Hepatocyte (in vitro differentiated cells): ENCODE measurements around the gene ATP6V0A1. TPM values are rescaled to one million over a fixed set of nuclear protein-coding genes. Genes with fewer than 3 reads are reported as not detected.

Source experiments
- DNase-seq: peaks from one replicate; pipeline ENCODE4 v3.0.0-alpha.2; 2016; ENCODE audit warnings: low spot score
- H2AFZ ChIP-seq: fragments of 200-600 bp; sonication (generic); 2 replicates; pipeline ENCODE4 v1.6.0; 2016; ENCODE audit warnings: antibody characterized with exemption, mild to moderate bottlenecking
- H3K27ac ChIP-seq: fragments of 200-600 bp; sonication (generic); 2 replicates; pipeline ENCODE4 v1.5.1; 2016; ENCODE audit warnings: mild to moderate bottlenecking
- H3K27me3 ChIP-seq: fragments of 200-600 bp; sonication (generic); 2 replicates; pipeline ENCODE4 v1.6.1; 2016
- H3K36me3 ChIP-seq: fragments of 200-600 bp; sonication (generic); replicated peaks from 2 replicates; pipeline ENCODE4 v1.5.1; 2016; ENCODE audit warnings: low read depth; ENCODE audit not compliant: insufficient read depth
- H3K4me1 ChIP-seq: fragments of 200-600 bp; sonication (generic); 2 replicates; pipeline ENCODE4 v1.5.1; 2016; ENCODE audit warnings: mild to moderate bottlenecking, moderate library complexity; ENCODE audit not compliant: insufficient read depth
- H3K4me2 ChIP-seq: fragments of 200-600 bp; sonication (generic); 2 replicates; pipeline ENCODE4 v1.6.0; 2016
- H3K4me3 ChIP-seq: fragments of 200-600 bp; sonication (generic); 2 replicates; pipeline ENCODE4 v1.5.1; 2016; ENCODE audit warnings: mild to moderate bottlenecking
- H3K79me2 ChIP-seq: fragments of 200-600 bp; sonication (generic); 2 replicates; pipeline ENCODE4 v1.6.0; 2017; ENCODE audit warnings: mild to moderate bottlenecking
- H3K9me2 ChIP-seq: fragments of 200-600 bp; sonication (generic); replicated peaks from 2 replicates; pipeline ENCODE4 v1.6.0; 2017; ENCODE audit warnings: mild to moderate bottlenecking; ENCODE audit not compliant: insufficient read depth
- H3K9me3 ChIP-seq: fragments of 200-600 bp; sonication (generic); 2 replicates; pipeline ENCODE4 v1.5.1; 2016; ENCODE audit warnings: low read depth, mild to moderate bottlenecking
- H4K20me1 ChIP-seq: fragments of 200-600 bp; sonication (generic); 2 replicates; pipeline ENCODE4 v1.6.0; 2016; ENCODE audit warnings: mild to moderate bottlenecking; ENCODE audit not compliant: insufficient read depth, poor library complexity, severe bottlenecking
- CTCF ChIP-seq: fragments of 200-600 bp; sonication (generic); IDR thresholded peaks from 2 replicates; pipeline ENCODE4 v1.5.1; 2016; ENCODE audit warnings: antibody characterized with exemption, mild to moderate bottlenecking; ENCODE audit not compliant: poor library complexity
- EZH2 ChIP-seq: fragments of 200-600 bp; sonication (generic); IDR thresholded peaks from 2 replicates; pipeline ENCODE4 v1.6.1; 2016; ENCODE audit warnings: antibody characterized with exemption, mild to moderate bottlenecking, borderline replicate concordance
- EZH2phosphoT487 ChIP-seq: fragments of 200-600 bp; sonication (generic); IDR thresholded peaks from one replicate; pipeline ENCODE4 v1.6.1; 2018; ENCODE audit warnings: antibody characterized with exemption, mild to moderate bottlenecking, low read depth, moderate library complexity; ENCODE audit not compliant: unreplicated experiment, severe bottlenecking
- WGBS: methylation state at CpG from one replicate; pipeline ENCODE4 v1.1.6; 2016; ENCODE audit warnings: low lambda C conversion rate; ENCODE audit errors: missing lambda C conversion rate; 5-methylcytosine and 5-hydroxymethylcytosine counted together
- polyA plus RNA-seq: library from polyadenylated mRNA; unstranded; fragments of >200 nt; fragmentation: Nextera tagmentation; extraction: Ambion mirVana; gene quantifications from 2 replicates; pipeline ENCODE4 v1.2.1, GENCODE V29; 2016
- total RNA-seq: library from RNA; depleted of rRNA; stranded (reverse); fragments of >200 nt; gene quantifications from 2 replicates; pipeline ENCODE4 v1.2.3, GENCODE V29; 2014

ATP6V0A1 gene
- total and polyA plus RNA-seq, 2 experiments from 2014 or later: 63.4 to 71.4 TPM

DNA sequence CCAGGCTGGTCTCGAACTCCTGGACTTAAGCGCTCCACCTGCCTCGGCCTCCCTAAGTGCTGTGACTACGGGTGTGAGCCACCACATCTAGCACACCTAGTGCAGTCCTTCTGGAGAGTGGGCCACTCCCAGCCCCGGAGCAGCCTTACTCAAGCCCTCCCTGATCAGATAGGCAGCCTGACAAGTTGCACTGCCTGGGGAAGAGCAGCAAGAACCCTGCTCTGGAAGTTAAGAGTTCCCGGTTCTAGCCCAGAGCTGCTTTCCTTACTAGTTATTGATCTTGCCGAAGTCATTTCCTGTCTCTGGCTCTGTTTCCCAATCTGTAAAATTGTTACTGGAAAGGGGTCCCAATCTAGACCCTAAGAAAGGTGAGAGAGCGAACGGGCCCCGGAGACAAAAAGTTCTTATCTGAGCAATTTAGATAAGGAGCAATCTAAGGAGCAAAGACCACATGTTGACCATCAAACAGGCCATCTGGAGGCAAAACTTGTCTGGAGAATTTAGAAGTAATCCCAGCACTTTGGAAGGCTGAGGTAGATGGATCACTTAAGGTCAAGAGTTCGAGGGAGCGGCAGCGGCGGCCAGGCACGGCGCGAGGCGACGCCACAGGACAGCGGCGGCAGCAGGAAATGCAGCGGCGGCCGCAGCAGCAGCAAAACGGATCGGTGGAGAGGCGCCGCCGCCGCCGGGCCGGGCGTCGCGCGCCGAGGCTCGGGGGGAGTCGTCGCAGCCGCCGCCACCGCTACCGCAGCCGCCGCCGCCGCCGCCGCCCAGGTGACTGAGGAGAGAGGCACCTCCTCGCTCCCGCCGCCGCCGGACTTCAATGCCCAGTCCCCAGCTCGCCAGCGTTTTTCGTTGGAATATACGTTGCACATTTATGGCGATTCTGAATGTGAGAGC lies 73.0 kb downstream of the ATP6V0A1 start:
- Histone ChIP-seq H3K36me3 (no peaks in the 10 kb centered on the region), H4K20me1 (no peaks in the 10 kb centered on the region), H3K4me2 (peak overlapping the region; percentile 79), H3K27ac (peak overlapping the region; percentile 83), H3K9me3 (no peaks in the 10 kb centered on the region), H3K27me3 (no peaks in the 10 kb centered on the region), H2AFZ (no peak overlapping the region), H3K4me1 (peaks cover 30% of the 10 kb centered on the region), H3K9me2 (no peaks in the 10 kb centered on the region), H3K4me3 (peak overlapping the region; percentile 30), H3K79me2 (peaks cover 9% of the 10 kb centered on the region)
- DNase-seq: peak; percentile 86
- peak; percentile 39 for TF ChIP-seq CTCF
- TF ChIP-seq EZH2phosphoT487: no peak
- 7% methylated on average over 60 of the region's 60 CpGs for WGBS

DNA sequence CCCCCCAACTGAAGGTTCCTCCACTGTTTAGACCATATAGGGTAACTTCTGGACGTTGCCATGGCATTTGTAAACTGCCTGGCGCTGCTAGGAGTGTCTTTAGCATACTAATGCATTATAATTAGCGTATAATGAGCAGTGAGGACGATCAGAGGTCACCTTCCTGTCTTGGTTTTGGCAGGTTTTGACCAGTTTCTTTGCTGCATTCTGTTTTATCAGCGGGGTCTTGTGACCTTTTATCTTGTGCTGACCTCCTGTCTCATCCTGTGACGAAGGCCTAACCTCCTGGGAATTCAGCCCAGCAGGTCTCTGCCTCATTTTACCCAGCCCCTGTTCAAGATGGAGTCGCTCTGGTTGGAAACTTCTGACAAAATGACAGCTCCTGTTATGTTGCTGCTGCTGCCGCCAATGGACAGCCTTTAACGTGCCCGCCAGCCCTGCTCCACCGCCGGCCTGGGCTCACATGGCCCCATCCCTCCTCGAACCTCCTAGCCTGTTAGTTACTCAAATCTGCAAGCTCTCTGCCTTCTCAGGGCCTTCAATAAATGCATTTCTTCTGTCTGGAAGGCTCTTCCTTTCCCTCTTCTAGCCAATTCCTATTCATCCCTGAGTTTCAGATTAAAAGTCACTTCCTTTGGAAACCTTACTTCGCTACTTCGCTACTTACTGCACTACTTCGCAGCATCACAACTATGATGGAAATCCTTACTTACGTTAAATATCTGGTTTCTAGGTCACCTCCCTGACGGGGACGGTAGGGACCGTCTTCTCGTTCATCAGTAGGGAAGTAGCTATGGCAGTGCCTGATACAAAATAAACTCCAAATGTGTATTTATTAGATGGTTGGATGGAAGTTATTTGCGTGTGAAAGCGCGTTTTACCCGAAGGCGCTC lies 76.7 kb downstream of the ATP6V0A1 start:
- H3K36me3 ChIP-seq: no peaks in the 10 kb centered on the region
- TF ChIP-seq EZH2 (no peak), EZH2phosphoT487 (no peak), CTCF (no peak)
- peaks cover 24% of the 10 kb centered on the region for H3K4me1 ChIP-seq
- no peaks in the 10 kb centered on the region for H4K20me1 ChIP-seq
- H3K4me3 ChIP-seq: peak overlapping the region; percentile 13
- no peaks in the 10 kb centered on the region for H3K27me3 ChIP-seq
- DNase-seq: no peak
- H3K9me3 ChIP-seq: no peaks in the 10 kb centered on the region
- H3K4me2 ChIP-seq: peak overlapping the region; percentile 70
- peak overlapping the region; percentile 61 for H2AFZ ChIP-seq
- no peaks in the 10 kb centered on the region for H3K9me2 ChIP-seq
- peak overlapping the region; percentile 77 for H3K27ac ChIP-seq
- 52% methylated on average over 26 of the region's 26 CpGs for WGBS
- peaks cover 25% of the 10 kb centered on the region for H3K79me2 ChIP-seq

DNA sequence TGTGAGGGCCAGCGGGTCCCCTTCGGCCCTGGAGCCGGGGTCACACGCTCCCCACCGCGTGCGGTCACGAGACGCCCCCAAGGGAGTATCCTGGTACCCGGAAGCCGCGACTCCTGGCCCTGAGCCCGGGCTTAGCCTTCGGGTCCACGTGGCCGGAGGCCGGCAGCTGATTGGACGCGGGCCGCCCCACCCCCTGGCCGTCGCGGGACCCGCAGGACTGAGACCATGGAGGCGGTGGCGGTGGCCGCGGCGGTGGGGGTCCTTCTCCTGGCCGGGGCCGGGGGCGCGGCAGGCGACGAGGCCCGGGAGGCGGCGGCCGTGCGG lies 77.3 kb downstream of the ATP6V0A1 start, which contains the start of gene NAGLU:
Gene NAGLU (plus strand): TSS at position 194 of the 324 bp plus-strand sequence. CDS start 32 bp downstream, at position 226.
- Histone ChIP-seq H3K4me2 (peak within 1 kb of the TSS; percentile 99), H3K79me2 (peaks cover 25% of the 10 kb centered on the region), H3K9me3 (no peaks in the 10 kb centered on the region), H3K9me2 (no peaks in the 10 kb centered on the region), H3K36me3 (no peaks in the 10 kb centered on the region), H4K20me1 (no peaks in the 10 kb centered on the region), H3K4me3 (peak within 1 kb of the TSS; percentile 85), H3K27ac (peak within 1 kb of the TSS; percentile 77), H2AFZ (peak within 1 kb of the TSS; percentile 69), H3K4me1 (peaks cover 22% of the 10 kb centered on the region), H3K27me3 (no peaks in the 10 kb centered on the region)
- peak; percentile 96 for DNase-seq
- 1% methylated on average over 22 of the region's 40 CpGs for WGBS
- TF ChIP-seq EZH2phosphoT487 (no peak), EZH2 (no peak)
